Testis (tissue), 2 donors: ENCODE data around the gene TUBGCP3.

Experiments used
- CTCF ChIP-seq, 3 experiments: fragments of 450-650 bp in 2 of 3; fragments of 200-600 bp in 1 of 3; sonication (generic) in 1 of 3; IDR thresholded peaks; one replicate each; pipeline ENCODE4 v1.5.1; 2016 to 2019; ENCODE audit warnings: antibody characterized with exemption in 3 of 3, mild to moderate bottlenecking in 2 of 3, moderate library complexity in 1 of 3
- POLR2A ChIP-seq: fragments of 450-650 bp; IDR thresholded peaks from one replicate; pipeline ENCODE4 v1.6.1; 2017; ENCODE audit warnings: antibody characterized with exemption, mild to moderate bottlenecking, moderate library complexity

GRCh38 chr13:112467236-112467635 is 120.7 kb downstream of the TUBGCP3 start:
- TF ChIP-seq POLR2A (no peak), CTCF (IDR thresholded peaks at IDR 0.05) (no peak)
